Cardiac muscle cell (in vitro differentiated cells and primary cell): ENCODE results near the gene NTRK3. TPM values are rescaled to one million over a fixed set of nuclear protein-coding genes. Genes with fewer than 3 reads are reported as not detected.

Source experiments
- DNase-seq, 2 donors: peaks; one replicate each; pipeline versions ENCODE4 v3.0.0 to v3.0.0-alpha.2; 2010 to 2017; ENCODE audit warnings: low read depth in 1 of 2, low spot score in 1 of 2
- H3K27ac ChIP-seq: fragments of 200-600 bp; sonication (generic); 2 replicates; pipeline ENCODE4 v1.5.1; 2016
- H3K27me3 ChIP-seq: fragments of 200-600 bp; sonication (generic); 2 replicates; pipeline ENCODE4 v1.6.0; 2016; ENCODE audit warnings: control low read depth
- H3K36me3 ChIP-seq: fragments of 200-600 bp; sonication (generic); 2 replicates; pipeline ENCODE4 v1.5.1; 2016; ENCODE audit warnings: control low read depth
- H3K4me1 ChIP-seq: fragments of 200-600 bp; sonication (generic); 2 replicates; pipeline ENCODE4 v1.8.1; 2017; ENCODE audit warnings: low read depth, mild to moderate bottlenecking, mixed run types
- H3K4me3 ChIP-seq: fragments of 200-600 bp; sonication (generic); 2 replicates; pipeline ENCODE4 v1.5.1; 2016; ENCODE audit warnings: mild to moderate bottlenecking
- H3K9me3 ChIP-seq: fragments of 200-600 bp; sonication (generic); 2 replicates; pipeline ENCODE4 v1.5.1; 2017; ENCODE audit warnings: low read depth, mild to moderate bottlenecking, control low read depth
- CTCF ChIP-seq: IDR thresholded peaks from 2 replicates; pipeline ENCODE4 v1.5.1; 2012; ENCODE audit warnings: low read depth, mild to moderate bottlenecking, low read length
- polyA plus RNA-seq: library from polyadenylated mRNA; unstranded; fragments of >200 nt; fragmentation: Nextera tagmentation; extraction: Ambion mirVana; gene quantifications from 2 replicates; pipeline ENCODE4 v1.2.1, GENCODE V29; 2016
- total RNA-seq: library from RNA; depleted of rRNA; stranded (reverse); fragments of >200 nt; gene quantifications from 2 replicates; pipeline ENCODE4 v1.2.3, GENCODE V29; 2016

The NTRK3 gene
- total and polyA plus RNA-seq, 2 experiments from 2014 or later, result 3.3 to 6.2 TPM

DNA sequence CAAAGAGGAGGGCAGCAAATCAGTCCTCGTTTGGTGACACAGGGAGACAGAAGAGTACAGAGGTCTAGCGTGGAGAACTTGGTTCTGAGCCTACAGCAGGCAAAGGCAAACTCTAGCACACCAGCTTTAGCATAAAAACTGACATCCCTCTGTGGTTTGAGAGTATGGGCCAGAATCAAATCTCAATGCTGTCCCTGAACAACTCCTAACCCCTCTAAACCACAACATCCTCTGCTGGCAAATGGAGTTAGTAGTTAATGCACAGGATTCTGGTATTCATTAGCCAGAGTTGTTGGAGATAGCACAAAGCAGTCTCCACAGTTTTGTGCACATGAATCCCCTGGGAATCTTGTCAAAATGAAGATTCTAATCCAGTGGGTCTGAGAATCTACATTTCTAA, 315.8 kb downstream of the NTRK3 start:
- Histone ChIP-seq H3K36me3 (no peaks in the 10 kb centered on the region), H3K4me3 (no peak overlapping the region), H3K27ac (no peak overlapping the region), H3K9me3 (no peaks in the 10 kb centered on the region), H3K27me3 (no peaks in the 10 kb centered on the region), H3K4me1 (peaks cover 5% of the 10 kb centered on the region)
- DNase-seq, result peak in 1 of 2 donors; percentile 12
- no peak for TF ChIP-seq CTCF

DNA sequence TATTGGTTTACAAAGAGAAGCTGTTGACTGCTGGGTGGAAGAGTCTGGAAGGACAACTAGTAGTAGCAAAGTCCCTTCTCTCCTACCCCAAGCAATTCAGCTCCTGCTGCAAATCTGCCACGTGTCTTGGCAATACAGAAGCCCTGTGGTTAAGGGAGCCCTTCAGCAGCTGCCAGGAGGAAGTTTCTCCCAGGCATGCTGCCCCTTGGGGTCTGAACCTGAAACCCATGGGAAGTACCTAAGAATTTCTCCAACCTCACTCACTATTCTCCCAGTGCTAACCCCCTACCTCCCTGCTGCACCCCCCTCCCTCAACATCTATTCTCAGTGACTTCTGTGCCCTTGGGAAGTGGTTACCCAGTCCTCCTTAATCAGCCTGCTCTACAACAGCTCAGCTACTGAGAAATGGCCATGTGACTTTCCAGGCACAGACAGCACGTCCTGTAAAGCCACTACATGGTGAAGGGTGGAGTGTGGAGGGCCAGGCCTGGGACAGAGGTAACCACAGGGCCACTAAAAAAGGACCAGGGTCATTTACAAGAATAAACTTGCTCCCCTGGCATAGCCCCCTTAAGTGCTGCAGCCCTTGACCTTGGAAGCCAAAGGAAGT, 316.6 kb downstream of the NTRK3 start:
- TF ChIP-seq CTCF, result no peak
- Histone ChIP-seq H3K27ac (no peak overlapping the region), H3K27me3 (no peaks in the 10 kb centered on the region), H3K4me1 (peaks cover 5% of the 10 kb centered on the region), H3K4me3 (no peak overlapping the region), H3K9me3 (no peaks in the 10 kb centered on the region), H3K36me3 (no peaks in the 10 kb centered on the region)
- peak in 1 of 2 donors; percentile 33 for DNase-seq

GRCh38 chr15:87938031-87938430, 318.5 kb downstream of the NTRK3 start:
- no peaks in the 10 kb centered on the region for H3K27me3 ChIP-seq
- no peaks in the 10 kb centered on the region for H3K9me3 ChIP-seq
- no peak for TF ChIP-seq CTCF
- DNase-seq, result no peak
- H3K4me1 ChIP-seq, result peaks cover 5% of the 10 kb centered on the region
- no peaks in the 10 kb centered on the region for H3K36me3 ChIP-seq
- no peak overlapping the region for H3K4me3 ChIP-seq
- H3K27ac ChIP-seq, result no peak overlapping the region

DNA sequence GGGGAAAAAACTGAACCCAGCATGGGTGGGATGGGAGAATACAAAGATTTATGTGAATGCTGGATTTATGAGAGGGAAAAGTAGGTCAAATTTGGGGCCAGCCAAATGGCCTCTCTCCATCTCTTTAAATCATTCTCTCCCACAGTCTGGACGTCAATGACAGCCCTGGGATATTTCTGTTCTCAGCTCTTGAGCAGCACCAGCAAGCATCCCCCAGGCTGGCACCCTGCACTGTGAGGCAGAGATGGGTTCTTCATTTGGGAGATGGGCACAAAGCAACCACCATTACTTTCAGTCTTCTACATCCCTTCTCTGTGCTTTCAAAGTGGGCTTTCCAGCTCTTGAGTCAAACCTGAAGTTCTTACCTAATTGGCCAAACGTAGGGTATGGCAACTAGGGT, 321.0 kb downstream of the NTRK3 start:
- no peak for DNase-seq
- H3K4me3 ChIP-seq, result no peak overlapping the region
- H3K27me3 ChIP-seq, result no peaks in the 10 kb centered on the region
- TF ChIP-seq CTCF, result no peak
- H3K9me3 ChIP-seq, result no peaks in the 10 kb centered on the region
- H3K27ac ChIP-seq, result no peak overlapping the region
- H3K4me1 ChIP-seq, result peaks cover 5% of the 10 kb centered on the region
- H3K36me3 ChIP-seq, result no peaks in the 10 kb centered on the region

DNA sequence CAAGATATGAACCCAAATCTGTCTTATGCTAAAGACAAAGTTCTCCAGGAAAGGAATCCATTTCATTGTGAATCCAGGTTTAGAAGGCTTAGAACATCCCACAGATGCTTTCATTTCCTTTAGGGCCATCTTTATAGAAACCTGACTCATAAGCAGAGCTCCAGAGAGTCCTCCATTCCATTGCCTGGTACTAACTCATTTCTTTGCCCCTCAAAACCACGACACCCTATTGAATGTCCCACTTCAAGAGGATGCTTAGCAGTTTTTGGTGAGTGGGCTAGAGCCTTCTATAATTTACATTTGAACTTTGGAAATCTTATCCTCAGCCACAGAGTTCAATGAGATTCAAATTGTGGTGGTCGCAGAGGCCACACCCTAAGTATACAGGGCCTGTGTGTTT, 325.0 kb downstream of the NTRK3 start:
- H3K27ac ChIP-seq, result no peak overlapping the region
- H3K4me3 ChIP-seq, result no peak overlapping the region
- H3K4me1 ChIP-seq, result no peaks in the 10 kb centered on the region
- H3K9me3 ChIP-seq, result no peaks in the 10 kb centered on the region
- DNase-seq, result no peak
- TF ChIP-seq CTCF, result no peak
- H3K27me3 ChIP-seq, result no peaks in the 10 kb centered on the region
- H3K36me3 ChIP-seq, result no peaks in the 10 kb centered on the region
